HepG2 (cell line): ENCODE measurements around the gene GPALPP1. TPM values are rescaled to one million over a fixed set of nuclear protein-coding genes. Genes with fewer than 3 reads are reported as not detected.
A peak's percentile ranks its signal among the peaks of the same experiment; 100 is the strongest.

ENCODE experiments used
- ARNT ChIP-seq: fragments of 450-650 bp; IDR thresholded peaks from 2 replicates; pipeline ENCODE4 v1.6.1; 2017
- ARNT2 ChIP-seq: sonication (generic); formaldehyde crosslinking; IDR thresholded peaks from 2 replicates; pipeline ENCODE4 v1.8.0; 2022; ENCODE audit warnings: mild to moderate bottlenecking, low read depth, missing genetic modification reagents, moderate library complexity
- ASH2L ChIP-seq: fragments of 300-600, 200-600 bp; sonication (generic); IDR thresholded peaks from 2 replicates; pipeline ENCODE4 v1.7.0; 2017; ENCODE audit warnings: low read depth, mild to moderate bottlenecking, moderate library complexity, mixed read lengths, low read length; ENCODE audit not compliant: insufficient read length
- GATAD1 ChIP-seq: IDR thresholded peaks from 2 replicates; pipeline ENCODE4 v1.6.1; 2016; ENCODE audit warnings: missing genetic modification reagents, missing compliant biosample characterization
- GATAD2A ChIP-seq: IDR thresholded peaks from 2 replicates; pipeline ENCODE4 v1.6.1; 2016
- HCFC1 ChIP-seq: fragments of 150-350 bp; IDR thresholded peaks from 2 replicates; pipeline ENCODE4 v1.6.1; 2014; ENCODE audit warnings: low read depth, low read length
- KDM1A ChIP-seq: IDR thresholded peaks from 2 replicates; pipeline ENCODE4 v1.6.1; 2016; ENCODE audit warnings: missing compliant biosample characterization
- KDM5B ChIP-seq: sonication (generic); formaldehyde crosslinking; IDR thresholded peaks from 2 replicates; pipeline ENCODE4 v1.4.0; 2020; ENCODE audit warnings: missing genetic modification reagents, mild to moderate bottlenecking, borderline replicate concordance
- RCOR2 ChIP-seq: IDR thresholded peaks from 2 replicates; pipeline ENCODE4 v1.6.1; 2016; ENCODE audit warnings: missing biosample characterization, missing genetic modification reagents
- ZGPAT ChIP-seq: IDR thresholded peaks from 2 replicates; pipeline ENCODE4 v1.6.1; 2016; ENCODE audit warnings: mild to moderate bottlenecking
- ZHX1 ChIP-seq: sonication (generic); formaldehyde crosslinking; IDR thresholded peaks from 2 replicates; pipeline ENCODE4 v1.8.1; 2022; ENCODE audit warnings: low read depth, mild to moderate bottlenecking, missing genetic modification reagents
- ZKSCAN8 ChIP-seq: IDR thresholded peaks from 2 replicates; pipeline ENCODE4 v1.6.1; 2016; ENCODE audit warnings: borderline replicate concordance, missing genetic modification reagents, missing compliant biosample characterization
- ZNF180 ChIP-seq: sonication (generic); formaldehyde crosslinking; IDR thresholded peaks from 2 replicates; pipeline ENCODE4 v1.4.0; 2020; ENCODE audit warnings: low read depth, missing genetic modification reagents, borderline replicate concordance
- ZNF224 ChIP-seq: sonication (generic); formaldehyde crosslinking; IDR thresholded peaks from 2 replicates; pipeline ENCODE4 v1.5.0; 2020; ENCODE audit warnings: mild to moderate bottlenecking, missing genetic modification reagents
- ZNF451 ChIP-seq: sonication (generic); formaldehyde crosslinking; IDR thresholded peaks from 2 replicates; pipeline ENCODE4 v1.5.0; 2020; ENCODE audit warnings: mild to moderate bottlenecking, missing genetic modification reagents
- ZNF550 ChIP-seq: sonication (generic); formaldehyde crosslinking; IDR thresholded peaks from 2 replicates; pipeline ENCODE4 v1.4.0; 2020; ENCODE audit warnings: mild to moderate bottlenecking, missing genetic modification reagents, borderline replicate concordance
- ZNF569 ChIP-seq: sonication (generic); formaldehyde crosslinking; IDR thresholded peaks from 2 replicates; pipeline ENCODE4 v1.5.0; 2020; ENCODE audit warnings: mild to moderate bottlenecking, missing genetic modification reagents, moderate library complexity, borderline replicate concordance
- ZNF615 ChIP-seq: sonication (generic); formaldehyde crosslinking; IDR thresholded peaks from 2 replicates; pipeline ENCODE4 v1.5.0; 2020; ENCODE audit warnings: mild to moderate bottlenecking, missing genetic modification reagents, borderline replicate concordance
- polyA plus RNA-seq, 8 experiments: library from polyadenylated mRNA; depleted of rRNA in 3 of 8; stranded (reverse) in 7 of 8; unstranded in 1 of 8; fragments of >200 nt; fragmentation: Illumina TruSeq in 4 of 8; extraction: Trizol in 4 of 8; gene quantifications; 2 replicates each; pipeline versions ENCODE4 v1.2.1 to v1.2.3, GENCODE V29; 2011 to 2016; ENCODE audit warnings: low read depth in 4 of 8, missing spikeins in 1 of 8, mixed read lengths in 1 of 8; ENCODE audit not compliant: insufficient read depth in 1 of 8
- total RNA-seq, 5 experiments: library from RNA; depleted of rRNA; stranded (reverse); fragments of >200 nt; fragmentation: Illumina TruSeq; extraction: Trizol; gene quantifications; 2 replicates each; pipeline ENCODE4 v1.2.3, GENCODE V29; 2016; ENCODE audit warnings: low read depth in 1 of 5
- TF ChIP-seq, protein P1 (sequence below): sonication (generic); formaldehyde crosslinking; IDR thresholded peaks from 2 replicates; pipeline ENCODE4 v1.4.0; 2020; ENCODE audit warnings: mild to moderate bottlenecking, low read depth, missing genetic modification reagents
- TF ChIP-seq, protein P2 (sequence below): sonication (generic); formaldehyde crosslinking; IDR thresholded peaks from 2 replicates; pipeline ENCODE4 v1.4.0; 2020; ENCODE audit warnings: missing genetic modification reagents, borderline replicate concordance

Gene GPALPP1
- total and polyA plus RNA-seq, 2 of the 13 experiments (the other 11 are each of a cell fraction or from before 2014, with no cell fraction given): 12.1 to 23.1 TPM

GRCh38 chr13:44989071-44989889 is at the start of gene GPALPP1, which contains the start of gene NUFIP1 (continued):
- TF ChIP-seq ZNF451 (0 out of 2 replicates have a peak, but pooled peaks have one; percentile 23), ZNF180 (CRISPR knock-in tag) (no peak), KDM5B (CRISPR knock-in tag) (peak; percentile 90; the same call in 1 of the 2 replicates), ZNF569 (CRISPR knock-in tag) (no peak), RCOR2 (CRISPR knock-in tag) (no peak), GATAD2A (CRISPR knock-in tag) (peak; percentile 57), ASH2L (peak; percentile 93), KDM1A (CRISPR knock-in tag) (no peak), ZGPAT (peak; percentile 71; the same call in 1 of the 2 replicates), ZNF224 (no peak), ARNT2 (0 out of 2 replicates have a peak, but pooled peaks have one; percentile 20), ARNT (no peak), HCFC1 (peak; percentile 69; the same call in 1 of the 2 replicates), GATAD1 (CRISPR knock-in tag) (peak; percentile 100), ZHX1 (CRISPR knock-in tag) (peak; percentile 76), ZNF550 (no peak), ZNF615 (0 out of 2 replicates have a peak, but pooled peaks have one; percentile 66), ZKSCAN8 (CRISPR knock-in tag) (0 out of 2 replicates have a peak, but pooled peaks have one; percentile 32)
- TF ChIP-seq, protein P1, sequence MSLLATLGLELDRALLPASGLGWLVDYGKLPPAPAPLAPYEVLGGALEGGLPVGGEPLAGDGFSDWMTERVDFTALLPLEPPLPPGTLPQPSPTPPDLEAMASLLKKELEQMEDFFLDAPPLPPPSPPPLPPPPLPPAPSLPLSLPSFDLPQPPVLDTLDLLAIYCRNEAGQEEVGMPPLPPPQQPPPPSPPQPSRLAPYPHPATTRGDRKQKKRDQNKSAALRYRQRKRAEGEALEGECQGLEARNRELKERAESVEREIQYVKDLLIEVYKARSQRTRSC (CRISPR knock-in tag): peak; percentile 47; the same call in 1 of the 2 replicates
- TF ChIP-seq, protein P2, sequence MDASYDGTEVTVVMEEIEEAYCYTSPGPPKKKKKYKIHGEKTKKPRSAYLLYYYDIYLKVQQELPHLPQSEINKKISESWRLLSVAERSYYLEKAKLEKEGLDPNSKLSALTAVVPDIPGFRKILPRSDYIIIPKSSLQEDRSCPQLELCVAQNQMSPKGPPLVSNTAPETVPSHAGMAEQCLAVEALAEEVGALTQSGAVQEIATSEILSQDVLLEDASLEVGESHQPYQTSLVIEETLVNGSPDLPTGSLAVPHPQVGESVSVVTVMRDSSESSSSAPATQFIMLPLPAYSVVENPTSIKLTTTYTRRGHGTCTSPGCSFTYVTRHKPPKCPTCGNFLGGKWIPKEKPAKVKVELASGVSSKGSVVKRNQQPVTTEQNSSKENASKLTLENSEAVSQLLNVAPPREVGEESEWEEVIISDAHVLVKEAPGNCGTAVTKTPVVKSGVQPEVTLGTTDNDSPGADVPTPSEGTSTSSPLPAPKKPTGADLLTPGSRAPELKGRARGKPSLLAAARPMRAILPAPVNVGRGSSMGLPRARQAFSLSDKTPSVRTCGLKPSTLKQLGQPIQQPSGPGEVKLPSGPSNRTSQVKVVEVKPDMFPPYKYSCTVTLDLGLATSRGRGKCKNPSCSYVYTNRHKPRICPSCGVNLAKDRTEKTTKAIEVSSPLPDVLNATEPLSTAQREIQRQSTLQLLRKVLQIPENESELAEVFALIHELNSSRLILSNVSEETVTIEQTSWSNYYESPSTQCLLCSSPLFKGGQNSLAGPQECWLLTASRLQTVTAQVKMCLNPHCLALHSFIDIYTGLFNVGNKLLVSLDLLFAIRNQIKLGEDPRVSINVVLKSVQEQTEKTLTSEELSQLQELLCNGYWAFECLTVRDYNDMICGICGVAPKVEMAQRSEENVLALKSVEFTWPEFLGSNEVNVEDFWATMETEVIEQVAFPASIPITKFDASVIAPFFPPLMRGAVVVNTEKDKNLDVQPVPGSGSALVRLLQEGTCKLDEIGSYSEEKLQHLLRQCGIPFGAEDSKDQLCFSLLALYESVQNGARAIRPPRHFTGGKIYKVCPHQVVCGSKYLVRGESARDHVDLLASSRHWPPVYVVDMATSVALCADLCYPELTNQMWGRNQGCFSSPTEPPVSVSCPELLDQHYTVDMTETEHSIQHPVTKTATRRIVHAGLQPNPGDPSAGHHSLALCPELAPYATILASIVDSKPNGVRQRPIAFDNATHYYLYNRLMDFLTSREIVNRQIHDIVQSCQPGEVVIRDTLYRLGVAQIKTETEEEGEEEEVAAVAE (CRISPR knock-in tag): 0 out of 2 replicates have a peak, but pooled peaks have one; percentile 51
